ENCODE measurements around the gene SAMD10.
"Not testable (repeated sequence)": the region's sequence is repeated elsewhere in the genome, so short reads cannot be mapped to it uniquely, and the experiment has no call there.

Gene SAMD10

GRCh38 chr20:64023361-64024140 is 44.1 kb upstream of the SAMD10 start:
- no peak overlapping the region for H3K4me3 ChIP-seq (ENCODE audit: low read depth, low read length)
- DNase-seq (ENCODE audit: low read depth) = no peak
- TF ChIP-seq, protein P1, sequence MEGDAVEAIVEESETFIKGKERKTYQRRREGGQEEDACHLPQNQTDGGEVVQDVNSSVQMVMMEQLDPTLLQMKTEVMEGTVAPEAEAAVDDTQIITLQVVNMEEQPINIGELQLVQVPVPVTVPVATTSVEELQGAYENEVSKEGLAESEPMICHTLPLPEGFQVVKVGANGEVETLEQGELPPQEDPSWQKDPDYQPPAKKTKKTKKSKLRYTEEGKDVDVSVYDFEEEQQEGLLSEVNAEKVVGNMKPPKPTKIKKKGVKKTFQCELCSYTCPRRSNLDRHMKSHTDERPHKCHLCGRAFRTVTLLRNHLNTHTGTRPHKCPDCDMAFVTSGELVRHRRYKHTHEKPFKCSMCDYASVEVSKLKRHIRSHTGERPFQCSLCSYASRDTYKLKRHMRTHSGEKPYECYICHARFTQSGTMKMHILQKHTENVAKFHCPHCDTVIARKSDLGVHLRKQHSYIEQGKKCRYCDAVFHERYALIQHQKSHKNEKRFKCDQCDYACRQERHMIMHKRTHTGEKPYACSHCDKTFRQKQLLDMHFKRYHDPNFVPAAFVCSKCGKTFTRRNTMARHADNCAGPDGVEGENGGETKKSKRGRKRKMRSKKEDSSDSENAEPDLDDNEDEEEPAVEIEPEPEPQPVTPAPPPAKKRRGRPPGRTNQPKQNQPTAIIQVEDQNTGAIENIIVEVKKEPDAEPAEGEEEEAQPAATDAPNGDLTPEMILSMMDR (IDR thresholded peaks at IDR 0.05; ENCODE audit: control insufficient read depth, extremely low read depth, insufficient read depth) = no peak

DNA sequence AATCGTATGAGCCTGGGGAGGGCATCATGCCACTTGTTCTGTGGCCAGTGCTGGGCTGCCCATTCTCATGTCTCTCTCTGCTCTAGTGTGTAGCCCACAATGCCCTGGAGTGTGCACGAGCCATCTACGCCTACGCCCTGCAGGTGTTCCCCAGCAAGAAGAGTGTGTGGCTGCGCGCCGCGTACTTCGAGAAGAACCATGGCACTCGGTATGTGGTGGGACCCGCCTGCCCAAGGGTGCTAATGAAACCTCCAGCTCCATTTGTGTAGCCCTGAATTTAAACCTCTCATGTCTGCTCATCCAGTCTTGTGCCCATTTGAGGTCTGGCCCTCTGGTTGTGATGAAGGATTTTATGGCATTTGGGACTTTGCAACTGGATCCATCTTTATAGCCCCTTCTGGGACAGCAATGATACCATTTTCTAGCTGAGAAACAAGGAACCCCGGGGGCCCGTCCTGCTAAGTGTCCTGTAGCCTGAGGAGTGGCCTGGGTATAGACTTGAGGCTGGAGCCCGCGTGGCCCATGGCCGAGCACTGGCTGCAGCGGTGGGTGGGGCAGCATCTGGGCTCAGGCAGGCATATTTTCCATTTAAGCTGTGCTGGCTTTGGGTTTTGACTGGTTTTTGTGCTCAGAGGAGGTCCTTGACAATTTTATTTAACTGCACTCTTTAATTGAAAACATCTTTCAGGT is 43.4 kb upstream of the SAMD10 start:
- TF ChIP-seq, protein P1 (IDR thresholded peaks at IDR 0.05; ENCODE audit: control insufficient read depth, extremely low read depth, insufficient read depth) = no peak
- no peak overlapping the region for H3K4me3 ChIP-seq (ENCODE audit: low read depth, low read length)
- no peak for DNase-seq (ENCODE audit: low read depth)

DNA sequence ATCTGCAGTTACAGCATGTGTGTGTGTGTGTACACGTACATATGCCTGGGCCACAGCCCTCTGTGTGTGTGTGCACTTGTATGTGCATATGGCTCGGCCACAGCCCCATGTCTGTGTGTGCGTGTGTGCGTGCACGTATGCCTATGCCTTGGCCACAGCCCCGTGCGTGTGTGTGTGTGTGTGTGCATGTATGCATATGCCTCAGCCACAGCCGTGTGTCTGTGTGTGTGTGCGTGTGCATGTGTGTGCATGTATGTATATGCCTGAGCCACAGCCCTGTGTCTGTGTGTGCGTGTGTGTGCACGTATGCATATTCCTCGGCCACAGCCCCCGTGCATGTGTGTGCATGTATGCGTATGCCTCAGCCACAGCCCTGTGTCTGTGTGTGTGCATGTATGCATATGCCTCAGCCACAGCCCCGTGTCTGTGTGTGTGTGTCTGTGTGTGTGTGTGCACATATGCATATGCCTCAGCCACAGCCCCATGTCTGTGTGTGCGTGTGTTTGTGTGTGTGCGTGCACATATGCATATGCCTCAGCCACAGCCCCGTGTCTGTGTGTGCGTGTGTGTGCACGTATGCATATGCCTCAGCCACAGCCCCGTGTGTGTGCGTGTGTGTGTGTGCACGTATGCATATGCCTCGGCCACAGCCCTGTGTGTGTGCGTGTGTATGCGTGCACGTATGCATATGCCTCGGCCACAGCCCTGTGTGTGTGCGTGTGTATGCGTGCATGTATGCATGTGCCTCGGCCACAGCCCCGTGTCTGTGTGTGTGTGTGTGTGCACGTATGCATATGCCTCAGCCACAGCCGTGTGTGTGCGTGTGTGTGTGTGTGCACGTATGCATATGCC is 41.9 kb upstream of the SAMD10 start:
- no peak overlapping the region for H3K4me3 ChIP-seq (ENCODE audit: low read depth, low read length)
- no peak for DNase-seq (ENCODE audit: low read depth)
- TF ChIP-seq, protein P1 (IDR thresholded peaks at IDR 0.05; ENCODE audit: control insufficient read depth, extremely low read depth, insufficient read depth) = no peak

GRCh38 chr20:64015635-64016034 is 36.2 kb upstream of the SAMD10 start:
- TF ChIP-seq, protein P1 (IDR thresholded peaks at IDR 0.05; ENCODE audit: control insufficient read depth, extremely low read depth, insufficient read depth) = no peak

GRCh38 chr20:64012385-64013154 is 33.1 kb upstream of the SAMD10 start:
- H3K4me3 ChIP-seq (ENCODE audit: low read depth, low read length) = not testable (repeated sequence)

More at GRCh38 chr20:64015635-64016034, 36.2 kb upstream of the SAMD10 start:
- no peak for DNase-seq (ENCODE audit: low read depth)
- no peak overlapping the region for H3K4me3 ChIP-seq (ENCODE audit: low read depth, low read length)

GRCh38 chr20:64011366-64011779 is 31.9 kb upstream of the SAMD10 start:
- no peak overlapping the region for H3K4me3 ChIP-seq (ENCODE audit: low read depth, low read length)
- no peak for DNase-seq (ENCODE audit: low read depth)
- TF ChIP-seq, protein P1 (IDR thresholded peaks at IDR 0.05; ENCODE audit: control insufficient read depth, extremely low read depth, insufficient read depth) = no peak

More at GRCh38 chr20:64012385-64013154, 33.1 kb upstream of the SAMD10 start:
- DNase-seq (ENCODE audit: low read depth) = not testable (repeated sequence)

All from LNCaP clone FGC (cell line).